HCT116 (cell line): ENCODE measurements around the gene FRMPD4.

Experiments
- CTCF ChIP-seq, 3 experiments: fragments of 200-600 bp in 1 of 3; sonication (generic) in 1 of 3; IDR thresholded peaks in 2 of 3; conservative IDR thresholded peaks in 1 of 3; 2 replicates each; pipeline ENCODE4 v1.5.1; 2012 to 2017; ENCODE audit warnings: low read depth in 2 of 3, low read length in 2 of 3, antibody characterized with exemption in 1 of 3, borderline replicate concordance in 1 of 3, control low read depth in 1 of 3, mild to moderate bottlenecking in 1 of 3, mixed read lengths in 1 of 3, mixed run types in 1 of 3, moderate library complexity in 1 of 3; ENCODE audit not compliant: insufficient read depth in 1 of 3
- EGR1 ChIP-seq: IDR thresholded peaks from 2 replicates; pipeline ENCODE4 v1.6.1; 2012; ENCODE audit warnings: low read depth
- ELF1 ChIP-seq: IDR thresholded peaks from 2 replicates; pipeline ENCODE4 v1.6.1; 2012; ENCODE audit warnings: low read depth, borderline replicate concordance
- EZH2 ChIP-seq: fragments of 200-600 bp; sonication (generic); IDR thresholded peaks from 2 replicates; pipeline ENCODE4 v1.6.1; 2017; ENCODE audit warnings: antibody characterized with exemption, mixed run types
- EZH2phosphoT487 ChIP-seq: fragments of 200-600 bp; IDR thresholded peaks from 2 replicates; pipeline ENCODE4 v1.6.1; 2018; ENCODE audit warnings: antibody characterized with exemption, borderline replicate concordance
- JUND ChIP-seq: IDR thresholded peaks from 2 replicates; pipeline ENCODE4 v1.6.1; 2012
- MAX ChIP-seq: IDR thresholded peaks from 2 replicates; pipeline ENCODE4 v1.6.1; 2012
- POLR2A ChIP-seq: IDR thresholded peaks from 2 replicates; pipeline ENCODE4 v1.7.0; 2011; ENCODE audit warnings: borderline replicate concordance; ENCODE audit not compliant: insufficient read depth, insufficient read length; ENCODE audit errors: extremely low read depth
- POLR2AphosphoS5 ChIP-seq: IDR thresholded peaks from 2 replicates; pipeline ENCODE4 v1.6.1; 2011; ENCODE audit warnings: mild to moderate bottlenecking, low read depth, low read length, moderate library complexity
- RAD21 ChIP-seq: IDR thresholded peaks from 2 replicates; pipeline ENCODE4 v1.6.1; 2012; ENCODE audit warnings: low read depth, mild to moderate bottlenecking
- REST ChIP-seq: IDR thresholded peaks from 2 replicates; pipeline ENCODE4 v1.6.1; 2012; ENCODE audit warnings: low read depth
- TCF7L2 ChIP-seq: IDR thresholded peaks from 2 replicates; pipeline ENCODE4 v1.7.0; 2011; ENCODE audit warnings: borderline replicate concordance, inconsistent platforms; ENCODE audit not compliant: insufficient read depth, insufficient read length; ENCODE audit errors: extremely low read depth
- ZFX ChIP-seq: fragments of 450-650 bp; IDR thresholded peaks from 2 replicates; pipeline ENCODE4 v1.6.1; 2017
- ZNF274 ChIP-seq: fragments of 200-500 bp; sonication (Bioruptor generic); IDR thresholded peaks from 2 replicates; pipeline ENCODE4 v1.6.1; 2014; ENCODE audit warnings: mild to moderate bottlenecking, low read depth, low read length, inconsistent platforms

- TF ChIP-seq ZFX (no peak), CTCF (IDR thresholded peaks at IDR 0.05 in 2 of 3, conservative IDR thresholded peaks at IDR 0.05 in 1 of 3; ENCODE audit: borderline replicate concordance in 1 of 3, insufficient read depth in 1 of 3, low read depth in 2 of 3, low read length in 2 of 3) (no peak), POLR2A (no peak), ZNF274 (no peak), RAD21 (no peak), EZH2 (no peak), EGR1 (no peak), REST (no peak), JUND (no peak), TCF7L2 (no peak), EZH2phosphoT487 (no peak), MAX (no peak), POLR2AphosphoS5 (no peak), ELF1 (no peak)
Measured at GRCh38 chrX:12162420-12162819, 24.1 kb downstream of the FRMPD4 start.
